ENCODE data around the gene ANKLE1. TPM values are rescaled to one million over a fixed set of nuclear protein-coding genes. Genes with fewer than 3 reads are reported as not detected.
A peak's percentile ranks its signal among the peaks of the same experiment; 100 is the strongest.

ANKLE1 gene
- total and polyA plus RNA-seq, 10 of the 15 experiments (the other 5 are each of a cell fraction or from before 2014, with no cell fraction given) = 2.2 to 17.9 (median 10.9) TPM

DNA sequence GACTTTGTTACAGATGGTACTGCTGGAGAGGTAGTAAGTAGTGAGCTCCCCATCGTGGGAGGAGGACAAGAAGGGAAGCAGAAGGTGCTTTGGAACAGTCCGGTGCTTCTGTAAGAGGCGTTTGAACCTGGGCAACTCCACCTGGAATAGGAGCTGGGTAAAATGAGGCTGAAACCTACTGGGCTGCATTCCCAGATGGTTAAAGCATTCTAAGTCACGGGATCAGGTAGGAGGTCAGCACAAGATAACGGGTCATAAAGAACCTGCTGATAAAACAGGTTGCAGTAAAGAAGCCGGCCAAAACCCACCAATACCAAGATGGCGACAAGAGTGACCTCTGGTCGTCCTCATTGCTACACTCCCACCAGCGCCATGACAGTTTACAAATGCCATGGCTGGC, 5.1 kb downstream of the ANKLE1 start (continued):
- TF ChIP-seq, protein P1, sequence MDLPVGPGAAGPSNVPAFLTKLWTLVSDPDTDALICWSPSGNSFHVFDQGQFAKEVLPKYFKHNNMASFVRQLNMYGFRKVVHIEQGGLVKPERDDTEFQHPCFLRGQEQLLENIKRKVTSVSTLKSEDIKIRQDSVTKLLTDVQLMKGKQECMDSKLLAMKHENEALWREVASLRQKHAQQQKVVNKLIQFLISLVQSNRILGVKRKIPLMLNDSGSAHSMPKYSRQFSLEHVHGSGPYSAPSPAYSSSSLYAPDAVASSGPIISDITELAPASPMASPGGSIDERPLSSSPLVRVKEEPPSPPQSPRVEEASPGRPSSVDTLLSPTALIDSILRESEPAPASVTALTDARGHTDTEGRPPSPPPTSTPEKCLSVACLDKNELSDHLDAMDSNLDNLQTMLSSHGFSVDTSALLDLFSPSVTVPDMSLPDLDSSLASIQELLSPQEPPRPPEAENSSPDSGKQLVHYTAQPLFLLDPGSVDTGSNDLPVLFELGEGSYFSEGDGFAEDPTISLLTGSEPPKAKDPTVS (IDR thresholded peaks at IDR 0.05; ENCODE audit: low read depth, low read length) = no peak
- TF ChIP-seq DPF2 (IDR thresholded peaks at IDR 0.05) = no peak
- no peak for TF ChIP-seq BCL11A (IDR thresholded peaks at IDR 0.05; ENCODE audit: low read depth, low read length)
- TF ChIP-seq, protein P2, sequence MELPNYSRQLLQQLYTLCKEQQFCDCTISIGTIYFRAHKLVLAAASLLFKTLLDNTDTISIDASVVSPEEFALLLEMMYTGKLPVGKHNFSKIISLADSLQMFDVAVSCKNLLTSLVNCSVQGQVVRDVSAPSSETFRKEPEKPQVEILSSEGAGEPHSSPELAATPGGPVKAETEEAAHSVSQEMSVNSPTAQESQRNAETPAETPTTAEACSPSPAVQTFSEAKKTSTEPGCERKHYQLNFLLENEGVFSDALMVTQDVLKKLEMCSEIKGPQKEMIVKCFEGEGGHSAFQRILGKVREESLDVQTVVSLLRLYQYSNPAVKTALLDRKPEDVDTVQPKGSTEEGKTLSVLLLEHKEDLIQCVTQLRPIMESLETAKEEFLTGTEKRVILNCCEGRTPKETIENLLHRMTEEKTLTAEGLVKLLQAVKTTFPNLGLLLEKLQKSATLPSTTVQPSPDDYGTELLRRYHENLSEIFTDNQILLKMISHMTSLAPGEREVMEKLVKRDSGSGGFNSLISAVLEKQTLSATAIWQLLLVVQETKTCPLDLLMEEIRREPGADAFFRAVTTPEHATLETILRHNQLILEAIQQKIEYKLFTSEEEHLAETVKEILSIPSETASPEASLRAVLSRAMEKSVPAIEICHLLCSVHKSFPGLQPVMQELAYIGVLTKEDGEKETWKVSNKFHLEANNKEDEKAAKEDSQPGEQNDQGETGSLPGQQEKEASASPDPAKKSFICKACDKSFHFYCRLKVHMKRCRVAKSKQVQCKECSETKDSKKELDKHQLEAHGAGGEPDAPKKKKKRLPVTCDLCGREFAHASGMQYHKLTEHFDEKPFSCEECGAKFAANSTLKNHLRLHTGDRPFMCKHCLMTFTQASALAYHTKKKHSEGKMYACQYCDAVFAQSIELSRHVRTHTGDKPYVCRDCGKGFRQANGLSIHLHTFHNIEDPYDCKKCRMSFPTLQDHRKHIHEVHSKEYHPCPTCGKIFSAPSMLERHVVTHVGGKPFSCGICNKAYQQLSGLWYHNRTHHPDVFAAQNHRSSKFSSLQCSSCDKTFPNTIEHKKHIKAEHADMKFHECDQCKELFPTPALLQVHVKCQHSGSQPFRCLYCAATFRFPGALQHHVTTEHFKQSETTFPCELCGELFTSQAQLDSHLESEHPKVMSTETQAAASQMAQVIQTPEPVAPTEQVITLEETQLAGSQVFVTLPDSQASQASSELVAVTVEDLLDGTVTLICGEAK (IDR thresholded peaks at IDR 0.05; ENCODE audit: borderline replicate concordance) = no peak
- TF ChIP-seq MEF2B (IDR thresholded peaks at IDR 0.05; ENCODE audit: partially characterized antibody, poor library complexity, severe bottlenecking) = no peak

DNA sequence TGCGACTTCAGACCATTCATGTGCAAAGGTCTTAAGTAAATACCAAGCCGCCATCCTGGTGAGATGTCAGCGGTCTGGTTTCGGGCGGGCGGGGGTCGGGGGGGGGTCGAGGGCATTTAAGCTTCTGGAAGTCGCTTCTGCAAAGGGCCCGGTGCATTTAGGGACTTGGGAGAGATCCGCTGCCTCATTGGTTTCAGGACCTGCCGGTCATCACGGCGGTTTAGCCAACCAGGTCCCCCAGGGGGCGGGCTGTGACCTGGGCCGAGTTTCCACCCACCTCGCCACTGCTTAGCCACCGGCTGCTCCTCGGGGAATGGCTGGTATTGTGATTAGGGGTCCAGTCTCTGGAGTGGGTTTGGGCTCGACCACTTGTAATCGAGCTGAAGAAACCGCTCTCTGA, 7.8 kb downstream of the ANKLE1 start:
- POLR2A ChIA-PET = interaction anchor here (0.7 kb wide), 1 partner anchor 45 kb away, joined by 3 read pairs; no protein-coding TSS in a partner anchor
- no peaks in the 10 kb centered on the region; a peak in 1 of 4 replicates for H3K36me3 ChIP-seq (ENCODE audit: control insufficient read depth in 2 of 2, insufficient read depth in 2 of 2, low read length in 1 of 2)
- intact Hi-C loops (cut with micrococcal nuclease; ENCODE audit: unreplicated experiment) = no loop called here
- TF ChIP-seq ZNF622 (IDR thresholded peaks at IDR 0.05) (no peak), TCF7 (IDR thresholded peaks at IDR 0.05; ENCODE audit: borderline replicate concordance) (no peak), CHD2 (IDR thresholded peaks at IDR 0.05; ENCODE audit: borderline replicate concordance, low read depth, low read length) (no peak), HCFC1 (IDR thresholded peaks at IDR 0.05; ENCODE audit: low read length) (no peak), BHLHE40 (IDR thresholded peaks at IDR 0.05; ENCODE audit: borderline replicate concordance in 1 of 2, low read depth in 2 of 2, low read length in 1 of 2) (no peak), NR2C2 (IDR thresholded peaks at IDR 0.05; ENCODE audit: borderline replicate concordance, control insufficient read depth, insufficient read length, low read depth) (no peak), BRCA1 (IDR thresholded peaks at IDR 0.05; ENCODE audit: low read depth, low read length) (no peak)
- TF ChIP-seq, protein P3, sequence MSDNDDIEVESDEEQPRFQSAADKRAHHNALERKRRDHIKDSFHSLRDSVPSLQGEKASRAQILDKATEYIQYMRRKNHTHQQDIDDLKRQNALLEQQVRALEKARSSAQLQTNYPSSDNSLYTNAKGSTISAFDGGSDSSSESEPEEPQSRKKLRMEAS (IDR thresholded peaks at IDR 0.05; ENCODE audit: low read depth, low read length) = no peak
- TF ChIP-seq, protein P4, sequence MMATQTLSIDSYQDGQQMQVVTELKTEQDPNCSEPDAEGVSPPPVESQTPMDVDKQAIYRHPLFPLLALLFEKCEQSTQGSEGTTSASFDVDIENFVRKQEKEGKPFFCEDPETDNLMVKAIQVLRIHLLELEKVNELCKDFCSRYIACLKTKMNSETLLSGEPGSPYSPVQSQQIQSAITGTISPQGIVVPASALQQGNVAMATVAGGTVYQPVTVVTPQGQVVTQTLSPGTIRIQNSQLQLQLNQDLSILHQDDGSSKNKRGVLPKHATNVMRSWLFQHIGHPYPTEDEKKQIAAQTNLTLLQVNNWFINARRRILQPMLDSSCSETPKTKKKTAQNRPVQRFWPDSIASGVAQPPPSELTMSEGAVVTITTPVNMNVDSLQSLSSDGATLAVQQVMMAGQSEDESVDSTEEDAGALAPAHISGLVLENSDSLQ (IDR thresholded peaks at IDR 0.05) = peak; percentile 96

More for the DNA sequence above, 7.8 kb downstream of the ANKLE1 start:
- ChIA-PET RAD21 (ENCODE audit: unreplicated experiment) (no interaction called here), SMC1A (ENCODE audit: uncharacterized antibody, unreplicated experiment) (no interaction called here), CTCF (interaction anchor here (0.6 to 6.5 kb wide), 3 partner anchors 8 to 103 kb away, joined by 3 to 81 read pairs (median 6); no protein-coding TSS in a partner anchor)
- peaks cover 4% of the 10 kb centered on the region; the same call in 1 of the 2 replicates for H3K4me1 ChIP-seq (ENCODE audit: control insufficient read depth, insufficient read depth, low read length)
- ATAC-seq (peak; percentile 39), FAIRE-seq (no peak), DNase-seq (ENCODE audit: low read depth, low spot score) (no peak)
- no peak overlapping the region for H3K9ac ChIP-seq (ENCODE audit: control insufficient read depth, insufficient read depth, low read length)
- no peak overlapping the region for H3K4me2 ChIP-seq (ENCODE audit: control insufficient read depth, insufficient read depth)
- H3K9me3 ChIP-seq (replicated peaks; ENCODE audit: control insufficient read depth, insufficient read depth, low read length) = no peaks in the 10 kb centered on the region; the same call in 2 of the 3 replicates
- no peak overlapping the region for H3K4me3 ChIP-seq
- H2AFZ ChIP-seq (ENCODE audit: control insufficient read depth, low read depth, low read length) = peak overlapping the region; percentile 66
- H3K79me2 ChIP-seq (ENCODE audit: control insufficient read depth, insufficient read depth, low read length) = no peaks in the 10 kb centered on the region; the same call in 1 of the 2 replicates
- in situ Hi-C loops (cut with MboI) = loop anchor here (5.0 kb wide), 1 partner anchor 217 kb away; no protein-coding TSS in a partner anchor
- no peaks in the 10 kb centered on the region for H3K27me3 ChIP-seq (replicated peaks in 1 of 2; ENCODE audit: control insufficient read depth in 2 of 2, insufficient read depth in 2 of 2, low read length in 1 of 2)
- no peak overlapping the region for H3K27ac ChIP-seq (ENCODE audit: control insufficient read depth, insufficient read depth)
- H4K20me1 ChIP-seq (ENCODE audit: control insufficient read depth, insufficient read depth) = no peaks in the 10 kb centered on the region
- WGBS (ENCODE audit: insufficient coverage, insufficient replicate concordance, low lambda C conversion rate, missing lambda C conversion rate) = 13% methylated on average over 20 of the region's 22 CpGs
- BruUV-seq (replicated peaks) = no TSS peak

All from GM12878 (cell line).